ENCODE measurements around the gene SMAP2.

The SMAP2 gene

GRCh38 chr1:40397258-40397657 is 23.7 kb downstream of the SMAP2 start:
- DNase-seq (ENCODE audit: low spot score in 2 of 2) = no peak
- H3K4me1 Mint-ChIP-seq = peaks cover 68% of the 10 kb centered on the region
- no peaks in the 10 kb centered on the region for H3K27me3 Mint-ChIP-seq
- ATAC-seq (replicated peaks; ENCODE audit: extremely low read depth, poor library complexity, severe bottlenecking) = no peak
- H3K4me3 Mint-ChIP-seq = no peak overlapping the region
- no peak overlapping the region for H3K27ac Mint-ChIP-seq (ENCODE audit: low read depth)
- H3K36me3 Mint-ChIP-seq (ENCODE audit: insufficient read depth) = peaks cover 27% of the 10 kb centered on the region
- no peaks in the 10 kb centered on the region for H3K9me3 Mint-ChIP-seq

GRCh38 chr1:40399984-40400704 is 26.6 kb downstream of the SMAP2 start:
- no peaks in the 10 kb centered on the region for H3K27me3 Mint-ChIP-seq
- peak overlapping the region; percentile 80 for H3K27ac Mint-ChIP-seq (ENCODE audit: low read depth)
- H3K4me3 Mint-ChIP-seq = peak overlapping the region; percentile 18
- ATAC-seq (replicated peaks; ENCODE audit: extremely low read depth, poor library complexity, severe bottlenecking) = no peak
- DNase-seq (ENCODE audit: low spot score in 2 of 2) = no peak
- H3K36me3 Mint-ChIP-seq (ENCODE audit: insufficient read depth) = peaks cover 24% of the 10 kb centered on the region
- peaks cover 66% of the 10 kb centered on the region for H3K4me1 Mint-ChIP-seq
- no peaks in the 10 kb centered on the region for H3K9me3 Mint-ChIP-seq

- Mint-ChIP-seq H3K27me3 (no peaks in the 10 kb centered on the region), H3K4me3 (peak overlapping the region; percentile 15), H3K9me3 (no peaks in the 10 kb centered on the region), H3K36me3 (ENCODE audit: insufficient read depth) (peaks cover 26% of the 10 kb centered on the region), H3K27ac (ENCODE audit: low read depth) (peak overlapping the region; percentile 80), H3K4me1 (peaks cover 61% of the 10 kb centered on the region)
- DNase-seq (ENCODE audit: low spot score in 2 of 2) (no peak), ATAC-seq (replicated peaks; ENCODE audit: extremely low read depth, poor library complexity, severe bottlenecking) (no peak)
These were observed 28.1 kb downstream of the SMAP2 start for GRCh38 chr1:40401473-40402201.

GRCh38 chr1:40404670-40405462 is 31.3 kb downstream of the SMAP2 start:
- H3K27me3 Mint-ChIP-seq = no peaks in the 10 kb centered on the region
- peak overlapping the region; percentile 41 for H3K4me3 Mint-ChIP-seq
- H3K9me3 Mint-ChIP-seq = no peaks in the 10 kb centered on the region
- peaks cover 43% of the 10 kb centered on the region for H3K4me1 Mint-ChIP-seq
- peak overlapping the region; percentile 88 for H3K27ac Mint-ChIP-seq (ENCODE audit: low read depth)
- peaks cover 39% of the 10 kb centered on the region for H3K36me3 Mint-ChIP-seq (ENCODE audit: insufficient read depth)
- peak; percentile 75 for ATAC-seq (replicated peaks; ENCODE audit: extremely low read depth, poor library complexity, severe bottlenecking)
- peak in 1 of 2 donors; percentile 41 for DNase-seq (ENCODE audit: low spot score in 2 of 2)

- no peaks in the 10 kb centered on the region for H3K27me3 Mint-ChIP-seq
- no peak overlapping the region for H3K27ac Mint-ChIP-seq (ENCODE audit: low read depth)
- peaks cover 41% of the 10 kb centered on the region for H3K36me3 Mint-ChIP-seq (ENCODE audit: insufficient read depth)
- no peaks in the 10 kb centered on the region for H3K9me3 Mint-ChIP-seq
- no peak overlapping the region for H3K4me3 Mint-ChIP-seq
- DNase-seq (ENCODE audit: low spot score in 2 of 2) (no peak), ATAC-seq (replicated peaks; ENCODE audit: extremely low read depth, poor library complexity, severe bottlenecking) (no peak)
- H3K4me1 Mint-ChIP-seq = peaks cover 34% of the 10 kb centered on the region
These were observed 32.3 kb downstream of the SMAP2 start for GRCh38 chr1:40405812-40406211.

GRCh38 chr1:40407453-40407852 is 33.9 kb downstream of the SMAP2 start:
- ATAC-seq (replicated peaks; ENCODE audit: extremely low read depth, poor library complexity, severe bottlenecking) = no peak

GRCh38 chr1:40409467-40409866 is 35.9 kb downstream of the SMAP2 start:
- no peak for DNase-seq (ENCODE audit: low spot score in 2 of 2)
- Mint-ChIP-seq H3K4me3 (no peak overlapping the region), H3K9me3 (no peaks in the 10 kb centered on the region), H3K4me1 (peaks cover 37% of the 10 kb centered on the region), H3K27ac (ENCODE audit: low read depth) (no peak overlapping the region), H3K27me3 (no peaks in the 10 kb centered on the region), H3K36me3 (ENCODE audit: insufficient read depth) (peaks cover 60% of the 10 kb centered on the region)
- no peak for ATAC-seq (replicated peaks; ENCODE audit: extremely low read depth, poor library complexity, severe bottlenecking)

More at GRCh38 chr1:40407453-40407852, 33.9 kb downstream of the SMAP2 start:
- Mint-ChIP-seq H3K27me3 (no peaks in the 10 kb centered on the region), H3K4me3 (no peak overlapping the region), H3K27ac (ENCODE audit: low read depth) (no peak overlapping the region), H3K9me3 (no peaks in the 10 kb centered on the region), H3K36me3 (ENCODE audit: insufficient read depth) (peaks cover 41% of the 10 kb centered on the region), H3K4me1 (peaks cover 31% of the 10 kb centered on the region)
- no peak for DNase-seq (ENCODE audit: low spot score in 2 of 2)

GRCh38 chr1:40411294-40411693 is 37.8 kb downstream of the SMAP2 start:
- Mint-ChIP-seq H3K9me3 (no peaks in the 10 kb centered on the region), H3K36me3 (ENCODE audit: insufficient read depth) (peaks cover 70% of the 10 kb centered on the region), H3K4me1 (peaks cover 36% of the 10 kb centered on the region), H3K4me3 (no peak overlapping the region), H3K27me3 (no peaks in the 10 kb centered on the region), H3K27ac (ENCODE audit: low read depth) (no peak overlapping the region)
- ATAC-seq (replicated peaks; ENCODE audit: extremely low read depth, poor library complexity, severe bottlenecking) (no peak), DNase-seq (ENCODE audit: low spot score in 2 of 2) (no peak)

GRCh38 chr1:40411843-40412242 is 38.3 kb downstream of the SMAP2 start:
- ATAC-seq (replicated peaks; ENCODE audit: extremely low read depth, poor library complexity, severe bottlenecking) (no peak), DNase-seq (ENCODE audit: low spot score in 2 of 2) (no peak)
- H3K9me3 Mint-ChIP-seq = no peaks in the 10 kb centered on the region
- no peaks in the 10 kb centered on the region for H3K27me3 Mint-ChIP-seq
- H3K4me1 Mint-ChIP-seq = peaks cover 36% of the 10 kb centered on the region
- peaks cover 69% of the 10 kb centered on the region for H3K36me3 Mint-ChIP-seq (ENCODE audit: insufficient read depth)
- peak overlapping the region; percentile 20 for H3K27ac Mint-ChIP-seq (ENCODE audit: low read depth)
- no peak overlapping the region for H3K4me3 Mint-ChIP-seq

- H3K27me3 Mint-ChIP-seq = no peaks in the 10 kb centered on the region
- ATAC-seq (replicated peaks; ENCODE audit: extremely low read depth, poor library complexity, severe bottlenecking) = peak; percentile 68
- H3K27ac Mint-ChIP-seq (ENCODE audit: low read depth) = peak overlapping the region; percentile 75
- H3K9me3 Mint-ChIP-seq = no peaks in the 10 kb centered on the region
- no peak overlapping the region for H3K4me3 Mint-ChIP-seq
- H3K4me1 Mint-ChIP-seq = peaks cover 36% of the 10 kb centered on the region
- no peak for DNase-seq (ENCODE audit: low spot score in 2 of 2)
- H3K36me3 Mint-ChIP-seq (ENCODE audit: insufficient read depth) = peaks cover 78% of the 10 kb centered on the region
These were observed 40.2 kb downstream of the SMAP2 start for GRCh38 chr1:40413527-40414252.

- H3K9me3 Mint-ChIP-seq = no peaks in the 10 kb centered on the region
- H3K27me3 Mint-ChIP-seq = no peaks in the 10 kb centered on the region
- peak overlapping the region; percentile 75 for H3K27ac Mint-ChIP-seq (ENCODE audit: low read depth)
- peaks cover 78% of the 10 kb centered on the region for H3K36me3 Mint-ChIP-seq (ENCODE audit: insufficient read depth)
- ATAC-seq (replicated peaks; ENCODE audit: extremely low read depth, poor library complexity, severe bottlenecking) (peak; percentile 82), DNase-seq (ENCODE audit: low spot score in 2 of 2) (no peak)
- no peak overlapping the region for H3K4me3 Mint-ChIP-seq
- peaks cover 36% of the 10 kb centered on the region for H3K4me1 Mint-ChIP-seq
These were observed 40.8 kb downstream of the SMAP2 start for GRCh38 chr1:40414331-40414730.

- peaks cover 84% of the 10 kb centered on the region for H3K36me3 Mint-ChIP-seq (ENCODE audit: insufficient read depth)
- ATAC-seq (replicated peaks; ENCODE audit: extremely low read depth, poor library complexity, severe bottlenecking) = no peak
- no peak for DNase-seq (ENCODE audit: low spot score in 2 of 2)
These were observed 43.2 kb downstream of the SMAP2 start for GRCh38 chr1:40416709-40417108.

More at GRCh38 chr1:40416709-40417108, 43.2 kb downstream of the SMAP2 start:
- no peaks in the 10 kb centered on the region for H3K9me3 Mint-ChIP-seq
- peaks cover 36% of the 10 kb centered on the region for H3K4me1 Mint-ChIP-seq
- H3K4me3 Mint-ChIP-seq = no peak overlapping the region
- no peaks in the 10 kb centered on the region for H3K27me3 Mint-ChIP-seq
- H3K27ac Mint-ChIP-seq (ENCODE audit: low read depth) = no peak overlapping the region

Measured in central memory CD8-positive, alpha-beta T cell (primary cell).